KBM-7 (cell line): ENCODE results near the gene SDCCAG8.

Experiments used
- DNase-seq: peaks from one replicate; pipeline ENCODE4 v3.0.0-alpha.2; 2015
- in situ Hi-C: fragments of 300-500 bp; cut with MboI; formaldehyde crosslinking; loops from 2 replicates; pipeline ENCODE4 v1.14.3; 2020; ENCODE audit warnings: low sequenced_read_pairs, low pct_unique_long_range_greater_than_20kb, mixed read lengths

The SDCCAG8 gene

GRCh38 chr1:243487036-243487648 lies 231.3 kb downstream of the SDCCAG8 start:
- DNase-seq: no peak
- in situ Hi-C loops: no loop called here

- in situ Hi-C loops: no loop called here
- no peak for DNase-seq
Measured at GRCh38 chr1:243487649-243488227, 231.9 kb downstream of the SDCCAG8 start.

GRCh38 chr1:243488459-243489157 lies 232.8 kb downstream of the SDCCAG8 start:
- DNase-seq: no peak
- in situ Hi-C loops: no loop called here

- in situ Hi-C loops: no loop called here
- no peak for DNase-seq
Measured at GRCh38 chr1:243489158-243489527, 233.3 kb downstream of the SDCCAG8 start.

- in situ Hi-C loops: no loop called here
- DNase-seq: no peak
Measured at GRCh38 chr1:243489681-243490546, 234.1 kb downstream of the SDCCAG8 start.

- DNase-seq: no peak
Measured at GRCh38 chr1:243490748-243491686, 235.2 kb downstream of the SDCCAG8 start.

GRCh38 chr1:243493156-243494129 lies 237.6 kb downstream of the SDCCAG8 start:
- DNase-seq: no peak
- in situ Hi-C loops: no loop called here

More at GRCh38 chr1:243490748-243491686, 235.2 kb downstream of the SDCCAG8 start:
- in situ Hi-C loops: no loop called here

GRCh38 chr1:243494741-243495431 lies 239.0 kb downstream of the SDCCAG8 start:
- in situ Hi-C loops: no loop called here
- DNase-seq: no peak

- DNase-seq: peak; percentile 59
Measured at GRCh38 chr1:243495442-243496186, 239.8 kb downstream of the SDCCAG8 start.

GRCh38 chr1:243496187-243496646 lies 240.4 kb downstream of the SDCCAG8 start:
- in situ Hi-C loops: no loop called here
- no peak for DNase-seq

More at GRCh38 chr1:243495442-243496186, 239.8 kb downstream of the SDCCAG8 start:
- in situ Hi-C loops: no loop called here

- in situ Hi-C loops: no loop called here
- no peak for DNase-seq
Measured at GRCh38 chr1:243496806-243497205, 241.0 kb downstream of the SDCCAG8 start.

- in situ Hi-C loops: no loop called here
- no peak for DNase-seq
Measured at GRCh38 chr1:243497939-243498681, 242.3 kb downstream of the SDCCAG8 start.

GRCh38 chr1:243499248-243499647 lies 243.4 kb downstream of the SDCCAG8 start:
- in situ Hi-C loops: no loop called here
- no peak for DNase-seq

- in situ Hi-C loops: no loop called here
- no peak for DNase-seq
Measured at GRCh38 chr1:243499711-243500110, 243.9 kb downstream of the SDCCAG8 start.

- in situ Hi-C loops: no loop called here
- no peak for DNase-seq
Measured at GRCh38 chr1:243500512-243500911, 244.7 kb downstream of the SDCCAG8 start.

- DNase-seq: no peak
- in situ Hi-C loops: no loop called here
Measured at GRCh38 chr1:243501002-243501401, 245.2 kb downstream of the SDCCAG8 start.
